ENCODE measurements around the gene ESCO1. TPM values are rescaled to one million over a fixed set of nuclear protein-coding genes. Genes with fewer than 3 reads are reported as not detected.

Gene ESCO1
- total RNA-seq, 1 experiment from 2014 or later: 23.0 TPM

DNA sequence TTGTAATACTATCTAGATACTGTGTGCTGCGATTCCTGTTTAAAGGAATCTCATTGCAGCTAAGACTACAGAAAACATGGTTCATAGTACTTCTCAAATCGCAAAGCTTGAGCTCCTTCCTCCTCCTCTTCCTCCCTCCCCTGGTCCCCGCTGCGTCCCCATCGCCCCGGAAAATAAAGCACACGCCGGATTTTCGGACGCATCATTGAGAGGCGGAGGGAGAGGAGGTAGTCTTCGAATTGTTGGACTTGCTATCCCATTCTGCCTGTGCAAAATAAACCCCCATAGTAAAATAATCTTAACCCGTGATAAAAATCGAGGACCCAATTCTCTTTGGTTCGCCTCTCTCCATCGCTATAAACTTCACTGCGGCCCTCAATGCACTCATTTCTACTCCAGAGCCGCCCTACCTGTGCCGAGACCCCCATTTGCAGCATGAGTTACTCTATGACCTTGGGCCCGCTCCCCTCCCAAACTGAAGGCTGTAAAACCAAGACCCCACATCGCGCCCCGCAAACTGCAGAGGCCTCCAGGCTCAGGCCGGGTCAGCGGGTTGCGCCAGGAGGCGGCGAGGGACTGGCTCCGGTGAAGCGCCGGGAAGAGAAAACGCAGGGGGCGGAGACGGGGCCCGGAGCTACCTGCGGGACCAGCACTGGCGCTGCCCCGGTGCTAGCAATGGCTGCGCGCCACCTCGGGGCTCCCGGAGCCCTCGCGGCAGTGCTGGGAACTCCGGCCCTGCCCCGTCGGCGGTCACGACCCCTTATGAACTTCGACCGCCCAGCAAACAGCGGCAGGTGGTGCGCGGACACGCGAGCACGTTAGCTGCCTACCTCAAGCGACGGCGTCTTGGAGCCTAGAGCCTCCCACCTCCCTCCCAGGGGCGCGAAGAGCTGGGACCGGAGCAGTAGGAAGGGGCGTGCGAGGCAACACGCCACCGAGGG lies 649 bp downstream of the ESCO1 start:
- ChIA-PET POLR2A (interaction anchor here (0.6 to 1.5 kb wide), 10 partner anchors 9 to 1904 kb away, joined by 3 to 15 read pairs (median 4); partner anchors contain the start of gene MIB1), CTCF (interaction anchor here (0.5 to 2.4 kb wide), 15 partner anchors 10 to 866 kb away, joined by 3 to 32 read pairs (median 4); partner anchors contain the start of genes MIB1, ROCK1 and SNRPD1)
- Histone ChIP-seq H3K9me3 (no peaks in the 10 kb centered on the region), H3K36me3 (ENCODE audit: control insufficient read depth, insufficient read depth, low read length) (no peaks in the 10 kb centered on the region), H3K4me3 (ENCODE audit: low read depth, low read length) (peak overlapping the region; percentile 72), H3K4me1 (peaks cover 4% of the 10 kb centered on the region; the same call in 1 of the 2 replicates), H3K27me3 (replicated peaks; ENCODE audit: control insufficient read depth, insufficient read depth, low read length) (no peaks in the 10 kb centered on the region)
- peak; percentile 80 to 85 for DNase-seq
- intact Hi-C loops (cut with micrococcal nuclease; ENCODE audit: unreplicated experiment): loop anchor here (1.0 to 10.0 kb wide), 8 partner anchors 12 to 489 kb away; partner anchors contain the start of genes GREB1L, MIB1, ROCK1 and SNRPD1
- peak overlapping the region; percentile 96 for H3K4me3 Mint-ChIP-seq (ENCODE audit: unreplicated experiment)
- H3K27me3 Mint-ChIP-seq (ENCODE audit: insufficient read depth, unreplicated experiment): no peaks in the 10 kb centered on the region
- H3K4me1 Mint-ChIP-seq (ENCODE audit: low read depth, unreplicated experiment): peaks cover 6% of the 10 kb centered on the region
- TF ChIP-seq, protein P1, sequence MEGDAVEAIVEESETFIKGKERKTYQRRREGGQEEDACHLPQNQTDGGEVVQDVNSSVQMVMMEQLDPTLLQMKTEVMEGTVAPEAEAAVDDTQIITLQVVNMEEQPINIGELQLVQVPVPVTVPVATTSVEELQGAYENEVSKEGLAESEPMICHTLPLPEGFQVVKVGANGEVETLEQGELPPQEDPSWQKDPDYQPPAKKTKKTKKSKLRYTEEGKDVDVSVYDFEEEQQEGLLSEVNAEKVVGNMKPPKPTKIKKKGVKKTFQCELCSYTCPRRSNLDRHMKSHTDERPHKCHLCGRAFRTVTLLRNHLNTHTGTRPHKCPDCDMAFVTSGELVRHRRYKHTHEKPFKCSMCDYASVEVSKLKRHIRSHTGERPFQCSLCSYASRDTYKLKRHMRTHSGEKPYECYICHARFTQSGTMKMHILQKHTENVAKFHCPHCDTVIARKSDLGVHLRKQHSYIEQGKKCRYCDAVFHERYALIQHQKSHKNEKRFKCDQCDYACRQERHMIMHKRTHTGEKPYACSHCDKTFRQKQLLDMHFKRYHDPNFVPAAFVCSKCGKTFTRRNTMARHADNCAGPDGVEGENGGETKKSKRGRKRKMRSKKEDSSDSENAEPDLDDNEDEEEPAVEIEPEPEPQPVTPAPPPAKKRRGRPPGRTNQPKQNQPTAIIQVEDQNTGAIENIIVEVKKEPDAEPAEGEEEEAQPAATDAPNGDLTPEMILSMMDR (IDR thresholded peaks at IDR 0.05; ENCODE audit: insufficient read depth in 1 of 2, low read depth in 1 of 2, low read length in 1 of 2, severe bottlenecking in 1 of 2, unreplicated experiment in 1 of 2): no peak
- H3K27ac Mint-ChIP-seq (ENCODE audit: unreplicated experiment): peak overlapping the region; percentile 99
- peaks cover 19% of the 10 kb centered on the region for H3K36me3 Mint-ChIP-seq (ENCODE audit: insufficient read depth, unreplicated experiment)
- H3K9me3 Mint-ChIP-seq (ENCODE audit: unreplicated experiment): no peaks in the 10 kb centered on the region
- TSS peak; percentile 43 for BruUV-seq (replicated peaks)

DNA sequence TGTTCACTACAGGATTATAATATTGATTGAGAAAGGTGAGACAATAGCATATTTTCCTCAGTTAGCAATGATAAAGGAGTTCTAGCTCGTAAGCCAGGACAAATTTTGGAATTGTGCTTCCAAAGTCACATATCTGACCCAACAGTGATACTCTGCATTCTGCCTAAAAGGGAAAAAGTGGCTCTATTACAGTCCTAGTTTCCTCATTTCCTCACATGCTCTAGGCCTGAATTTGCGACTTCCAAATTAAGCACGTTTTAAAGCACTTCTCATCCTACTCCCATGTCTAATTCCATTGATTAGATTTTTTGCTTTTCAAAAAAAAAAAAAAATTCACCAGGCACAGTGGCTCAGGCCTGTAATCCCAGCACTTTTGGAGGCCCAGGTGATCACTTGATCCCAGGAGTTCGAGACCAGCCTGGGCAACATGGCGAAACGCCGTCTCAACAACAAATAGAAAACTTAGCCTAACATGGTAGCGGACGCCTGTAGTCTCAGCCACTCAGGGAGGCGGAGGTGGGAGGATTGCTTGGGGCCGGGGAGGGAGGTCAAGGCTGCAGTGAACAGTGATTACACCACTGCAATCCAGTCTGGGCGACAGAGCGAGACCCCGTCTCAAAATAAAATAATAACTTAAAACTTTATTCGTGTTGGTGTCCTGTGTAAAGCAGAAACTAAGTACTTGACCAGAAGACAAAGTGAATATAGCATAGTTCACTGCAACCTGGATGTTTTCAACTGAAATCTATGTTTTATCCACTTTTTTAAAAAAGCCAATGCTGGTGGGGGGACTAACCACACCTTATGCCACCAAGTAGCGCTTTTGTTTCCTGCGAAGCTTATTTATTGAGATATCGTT lies 1.5 kb downstream of the ESCO1 start:
- Mint-ChIP-seq H3K4me3 (ENCODE audit: unreplicated experiment) (peak overlapping the region; percentile 96), H3K27me3 (ENCODE audit: insufficient read depth, unreplicated experiment) (no peaks in the 10 kb centered on the region), H3K4me1 (ENCODE audit: low read depth, unreplicated experiment) (peaks cover 6% of the 10 kb centered on the region), H3K36me3 (ENCODE audit: insufficient read depth, unreplicated experiment) (peaks cover 21% of the 10 kb centered on the region), H3K9me3 (ENCODE audit: unreplicated experiment) (no peaks in the 10 kb centered on the region), H3K27ac (ENCODE audit: unreplicated experiment) (peak overlapping the region; percentile 99)
- ChIA-PET POLR2A (no interaction called here), CTCF (interaction anchor here (0.5 to 2.4 kb wide), 2 partner anchors 13 kb away, joined by 7 to 32 read pairs; partner anchors contain the start of gene SNRPD1)
- Histone ChIP-seq H3K9me3 (no peaks in the 10 kb centered on the region), H3K36me3 (ENCODE audit: control insufficient read depth, insufficient read depth, low read length) (no peaks in the 10 kb centered on the region), H3K4me1 (peaks cover 4% of the 10 kb centered on the region; the same call in 1 of the 2 replicates), H3K27me3 (replicated peaks; ENCODE audit: control insufficient read depth, insufficient read depth, low read length) (no peaks in the 10 kb centered on the region), H3K4me3 (ENCODE audit: low read depth, low read length) (peak overlapping the region; percentile 72)
- intact Hi-C loops (cut with micrococcal nuclease; ENCODE audit: unreplicated experiment): loop anchor here (10.0 kb wide), 1 partner anchor 54 kb away; no protein-coding TSS in a partner anchor
- peak; percentile 55 to 63 for DNase-seq
- TF ChIP-seq, protein P1 (IDR thresholded peaks at IDR 0.05; ENCODE audit: insufficient read depth in 1 of 2, low read depth in 1 of 2, low read length in 1 of 2, severe bottlenecking in 1 of 2, unreplicated experiment in 1 of 2): no peak
- no TSS peak for BruUV-seq (replicated peaks)
